ENCODE data around the gene SYNGR1.

SYNGR1 gene

DNA sequence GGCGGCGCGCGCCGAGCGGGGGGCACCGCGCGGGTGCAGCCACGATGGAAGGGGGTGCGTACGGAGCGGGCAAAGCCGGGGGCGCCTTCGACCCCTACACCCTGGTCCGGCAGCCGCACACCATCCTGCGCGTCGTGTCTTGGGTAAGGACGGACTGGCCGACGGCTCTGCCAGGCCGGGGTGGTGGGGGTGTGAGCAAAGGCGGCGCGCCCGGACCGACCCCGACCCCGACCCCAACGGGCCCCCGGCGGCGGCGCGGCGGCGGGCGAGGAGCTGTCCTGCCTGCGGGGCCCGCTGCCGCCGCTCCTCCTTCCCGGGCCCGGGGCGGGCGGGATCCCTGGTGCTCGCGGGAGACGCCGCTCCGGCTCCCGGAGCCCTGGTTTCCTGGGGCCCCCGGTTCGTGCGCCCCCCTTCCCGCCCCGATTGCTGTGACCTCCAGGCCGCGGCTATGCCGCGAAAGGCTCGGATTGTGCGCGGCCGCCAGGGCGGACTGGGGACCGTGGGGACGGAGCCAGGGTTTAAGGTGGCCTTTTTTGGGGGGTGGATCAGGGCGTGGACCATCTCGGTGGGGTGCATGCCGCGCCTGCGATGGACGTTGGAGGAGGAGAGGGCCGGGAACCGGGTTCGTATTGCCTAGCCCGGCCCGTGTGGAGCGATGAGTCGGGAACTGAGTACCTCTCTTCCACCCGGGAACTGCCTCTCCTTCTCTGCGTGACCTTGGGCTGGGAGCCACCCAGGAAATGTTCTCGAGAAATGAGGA, at the start of gene SYNGR1:
Gene SYNGR1 (plus strand): TSS at position 25 of the 760 bp plus-strand sequence. CDS start 20 bp downstream, at position 45.
- DNase-seq (ENCODE audit: low read depth), result no peak

- no peak for DNase-seq (ENCODE audit: low read depth)
These were observed 49.5 kb upstream of the SYNGR1 start for GRCh38 chr22:39300186-39300830.

GRCh38 chr22:39301108-39301507, 48.7 kb upstream of the SYNGR1 start:
- DNase-seq (ENCODE audit: low read depth), result no peak

DNA sequence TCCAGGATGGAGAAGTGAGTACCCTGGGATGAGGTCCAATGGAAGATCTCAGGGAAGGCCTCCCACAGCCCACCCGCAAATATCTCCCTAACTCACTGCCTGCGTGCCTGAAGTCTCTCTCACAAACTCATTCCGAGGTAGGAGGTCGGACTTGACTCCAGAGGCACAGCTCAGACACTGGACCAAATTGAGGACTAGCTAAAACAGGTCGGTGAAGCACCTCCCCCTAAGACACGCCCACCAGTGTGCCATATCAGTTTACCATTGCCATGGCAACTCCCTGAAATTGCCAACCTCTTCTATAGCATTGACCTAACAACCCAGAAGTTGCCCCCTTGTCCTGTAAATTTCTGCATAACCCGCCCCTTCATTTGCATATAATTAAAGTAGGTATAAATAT, 47.9 kb upstream of the SYNGR1 start:
- DNase-seq (ENCODE audit: low read depth), result no peak

- no peak for DNase-seq (ENCODE audit: low read depth)
These were observed 47.3 kb upstream of the SYNGR1 start for GRCh38 chr22:39302431-39302960.

DNA sequence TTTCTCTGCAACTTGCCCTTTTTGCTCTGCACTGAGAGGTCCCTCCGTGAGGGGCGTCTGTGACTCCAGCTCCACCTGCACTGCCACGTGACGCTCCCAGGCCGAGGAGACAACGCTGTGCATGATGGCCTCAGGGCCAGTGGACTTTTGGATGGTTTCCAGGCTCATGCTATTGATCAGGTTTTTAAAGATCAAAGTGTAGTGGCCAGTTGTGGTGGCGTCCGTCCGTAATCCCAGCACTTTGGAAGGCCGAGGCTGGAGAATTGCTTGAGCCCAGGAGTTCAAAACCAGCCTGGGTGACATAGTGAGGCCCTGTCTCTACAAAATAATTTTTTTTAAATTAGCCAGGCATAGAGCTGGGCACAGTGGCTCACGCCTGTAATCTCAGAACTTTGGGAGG, 46.4 kb upstream of the SYNGR1 start:
- no peak for DNase-seq (ENCODE audit: low read depth)

DNA sequence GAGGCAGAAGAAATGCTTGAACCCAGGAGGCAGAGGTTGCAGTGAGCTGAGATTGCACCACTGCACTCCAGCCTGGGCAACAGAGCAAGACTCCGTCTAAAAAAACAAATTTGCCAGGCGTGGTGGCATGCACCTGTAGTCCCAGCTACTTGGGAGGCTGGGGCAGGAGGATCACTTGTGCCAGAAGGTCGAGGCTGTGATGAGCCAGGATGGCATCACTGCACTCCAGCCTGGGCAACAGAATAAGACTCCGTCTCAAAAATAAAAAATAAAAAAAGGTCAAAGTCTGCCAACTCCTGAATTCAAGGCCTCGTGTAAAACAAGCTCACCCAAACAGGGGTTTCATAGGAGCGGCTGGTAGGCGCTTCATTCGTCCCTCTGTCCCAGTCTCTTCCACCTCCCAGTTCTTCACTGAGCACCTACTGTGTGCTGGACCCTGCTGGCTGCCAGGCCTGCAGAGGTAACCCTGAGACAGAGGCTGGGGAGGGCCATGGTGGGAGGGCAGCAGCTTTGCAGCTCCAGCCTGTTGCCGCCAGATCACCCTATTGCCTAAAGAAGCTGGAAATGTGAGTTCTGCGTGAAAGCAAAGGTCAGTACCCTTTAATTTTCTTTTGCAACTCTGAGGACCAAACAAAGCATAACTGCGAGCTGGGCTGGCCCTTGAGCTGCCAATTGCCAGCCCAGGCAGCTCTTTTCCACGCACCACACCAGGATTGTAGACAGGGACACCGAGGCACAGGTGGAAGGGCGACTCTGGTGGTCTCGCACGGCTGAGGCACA, 45.7 kb upstream of the SYNGR1 start:
- no peak for DNase-seq (ENCODE audit: low read depth)

GRCh38 chr22:39306456-39307361, 43.1 kb upstream of the SYNGR1 start:
- no peak for DNase-seq (ENCODE audit: low read depth)

GRCh38 chr22:39308614-39309363, 41.0 kb upstream of the SYNGR1 start:
- no peak for DNase-seq (ENCODE audit: low read depth)

- no peak for DNase-seq (ENCODE audit: low read depth)
These were observed 40.4 kb upstream of the SYNGR1 start for GRCh38 chr22:39309364-39309861.

GRCh38 chr22:39309881-39310714, 39.7 kb upstream of the SYNGR1 start:
- no peak for DNase-seq (ENCODE audit: low read depth)

- DNase-seq (ENCODE audit: low read depth), result no peak
These were observed 38.0 kb upstream of the SYNGR1 start for GRCh38 chr22:39311592-39312400.

DNA sequence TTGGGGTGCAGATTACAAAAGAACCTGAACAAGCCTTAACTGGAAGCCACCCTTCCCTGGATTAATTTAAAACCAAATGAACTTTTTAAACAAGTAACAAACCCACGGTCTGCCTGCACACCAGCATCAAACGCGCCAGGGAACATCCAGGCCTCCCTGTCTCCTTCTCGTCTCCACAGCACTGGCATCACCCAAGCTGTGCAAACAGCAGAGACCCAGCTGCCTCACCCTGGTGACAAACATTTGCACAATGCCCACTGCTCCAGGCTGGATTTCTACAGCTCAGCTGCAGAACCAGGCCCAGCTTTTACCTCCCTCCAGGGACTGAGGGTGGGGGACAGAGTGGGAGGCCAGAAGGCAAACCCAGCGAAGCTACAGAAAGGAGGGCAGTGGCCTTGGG, 37.4 kb upstream of the SYNGR1 start:
- no peak for DNase-seq (ENCODE audit: low read depth)

DNA sequence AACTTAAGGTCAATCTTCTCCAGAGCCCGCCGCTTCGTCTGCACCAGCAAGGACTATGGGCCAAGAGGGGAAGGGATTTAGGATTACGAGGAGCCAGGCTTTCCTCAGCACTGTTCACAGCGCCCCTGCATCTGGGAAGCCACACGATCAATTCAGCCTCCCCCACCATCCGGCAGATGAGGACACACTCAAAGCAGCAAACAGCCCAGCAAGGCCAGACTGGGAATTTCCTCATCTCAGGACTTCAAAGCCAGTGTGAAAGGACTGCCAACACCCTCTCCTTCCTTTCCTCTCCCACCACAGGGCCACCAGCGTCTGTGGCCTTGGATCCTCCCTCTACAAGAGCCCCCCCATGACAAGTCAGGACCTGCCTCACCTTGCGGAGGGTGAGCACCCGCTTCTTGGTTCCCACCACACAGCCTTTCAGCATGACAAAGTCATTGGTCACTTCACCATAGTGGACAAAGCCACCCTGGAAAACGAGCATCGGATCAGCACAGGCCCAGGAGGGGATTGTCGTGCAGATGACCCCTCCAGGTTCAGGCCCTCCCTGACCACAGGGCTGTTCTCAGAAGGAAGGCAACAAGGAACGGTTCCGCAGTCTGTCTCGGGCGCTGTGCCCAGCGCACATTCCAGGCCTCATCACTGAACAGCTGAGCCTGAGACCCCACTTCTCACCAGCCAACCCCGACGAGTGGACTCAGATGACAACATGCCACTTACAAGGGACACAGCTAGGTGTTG, 36.4 kb upstream of the SYNGR1 start:
- no peak for DNase-seq (ENCODE audit: low read depth)

DNA sequence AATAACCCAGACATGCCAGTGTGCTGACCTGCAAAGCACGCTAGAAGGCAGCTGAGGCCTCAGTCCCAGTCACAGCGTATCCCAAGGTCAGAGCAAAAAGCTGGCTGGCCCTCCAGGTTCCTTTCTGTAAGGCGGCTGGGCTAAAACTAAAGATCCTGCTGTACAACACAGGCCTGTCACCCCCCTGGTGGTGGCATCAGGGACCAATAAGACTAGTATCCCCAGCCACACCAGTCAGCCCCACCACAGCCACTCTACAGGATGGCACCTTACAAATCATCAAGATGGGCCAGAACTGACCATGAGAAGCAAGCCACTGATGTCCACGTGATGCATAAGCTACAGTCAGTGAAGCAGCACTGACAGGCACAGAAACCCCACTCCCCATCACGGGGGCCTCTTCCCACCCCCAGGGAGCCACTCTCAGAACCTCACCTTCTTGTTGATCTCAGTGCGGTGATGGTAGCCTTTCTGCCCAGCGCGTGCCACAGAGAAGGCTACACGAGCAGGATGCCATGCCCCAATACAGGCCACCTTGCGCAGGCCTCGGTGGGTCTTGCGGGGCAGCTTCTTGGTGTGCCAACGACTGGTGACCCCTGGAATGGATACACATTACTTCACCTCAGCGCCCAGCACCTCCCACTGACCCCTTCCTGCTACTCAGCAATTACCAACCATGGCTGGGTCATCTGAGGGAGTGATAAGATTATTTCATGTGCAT, 35.4 kb upstream of the SYNGR1 start:
- DNase-seq (ENCODE audit: low read depth), result no peak

DNA sequence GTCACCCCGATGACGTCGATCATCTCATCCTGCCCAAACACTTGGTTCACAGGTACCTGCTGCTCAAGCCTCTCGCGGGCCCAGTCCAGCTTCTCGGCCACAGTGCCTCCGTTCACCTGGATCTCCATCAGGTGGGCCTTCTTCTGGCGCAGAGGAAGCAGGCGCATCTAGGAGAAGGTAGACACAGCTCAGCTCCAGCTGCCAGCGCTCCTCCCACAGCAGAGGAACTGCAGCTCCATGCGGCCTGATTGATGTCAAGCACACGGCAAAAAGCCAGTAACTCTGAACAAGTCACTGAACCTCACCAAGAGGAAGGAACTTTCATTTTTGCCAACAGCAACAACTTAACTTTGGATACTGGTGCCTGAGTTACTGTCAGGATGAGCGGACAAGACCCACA, 34.4 kb upstream of the SYNGR1 start:
- DNase-seq (ENCODE audit: low read depth), result no peak

- DNase-seq (ENCODE audit: low read depth), result peak; percentile 70
These were observed 33.2 kb upstream of the SYNGR1 start for GRCh38 chr22:39316440-39317083.
